Tibial nerve (tissue), 4 donors: ENCODE results near the gene EBI3. TPM values are rescaled to one million over a fixed set of nuclear protein-coding genes. Genes with fewer than 3 reads are reported as not detected.

Experiments
- DNase-seq, 2 donors: peaks; one replicate each; pipeline ENCODE4 v3.0.0-alpha.2; 2019; ENCODE audit warnings: low spot score in 2 of 2
- H3K27ac ChIP-seq, 4 donors: fragments of 200-600 bp; sonication (generic) in 3 of 4; one replicate each; pipeline ENCODE4 v1.5.1; 2017 to 2019; ENCODE audit warnings: mild to moderate bottlenecking in 1 of 4
- H3K27me3 ChIP-seq, 2 donors: fragments of 200-600 bp; sonication (generic) in 1 of 2; one replicate each; pipeline versions ENCODE4 v1.5.1 to v1.6.0; 2017 to 2019
- H3K36me3 ChIP-seq, 3 donors: fragments of 200-600 bp; sonication (generic); one replicate each; pipeline ENCODE4 v1.5.1; 2018 to 2019
- H3K4me1 ChIP-seq, 4 donors: fragments of 200-600 bp; sonication (generic) in 3 of 4; one replicate each; pipeline ENCODE4 v1.5.1; 2017 to 2019
- H3K4me3 ChIP-seq, 4 donors: fragments of 200-600 bp; sonication (generic) in 3 of 4; one replicate each; pipeline ENCODE4 v1.5.1; 2017 to 2019; ENCODE audit warnings: mild to moderate bottlenecking in 1 of 4, moderate library complexity in 1 of 4
- H3K9me3 ChIP-seq, 4 donors: fragments of 200-600 bp; sonication (generic) in 3 of 4; one replicate each; pipeline ENCODE4 v1.5.1; 2017 to 2019
- CTCF ChIP-seq, 5 experiments: fragments of 200-600 bp in 3 of 5; fragments of 450-650 bp in 2 of 5; sonication (generic) in 3 of 5; IDR thresholded peaks; one replicate each; pipeline ENCODE4 v1.5.1; 2016 to 2019; ENCODE audit warnings: antibody characterized with exemption in 5 of 5, mild to moderate bottlenecking in 3 of 5, moderate library complexity in 2 of 5
- EP300 ChIP-seq, 2 donors: sonication (generic); formaldehyde crosslinking; IDR thresholded peaks; one replicate each; pipeline ENCODE4 v1.6.1; 2017; ENCODE audit warnings: antibody characterized with exemption in 2 of 2, mild to moderate bottlenecking in 1 of 2
- POLR2A ChIP-seq, 2 donors: fragments of 450-650 bp; IDR thresholded peaks; one replicate each; pipeline ENCODE4 v1.6.1; 2017; ENCODE audit warnings: antibody characterized with exemption in 2 of 2, mild to moderate bottlenecking in 2 of 2, moderate library complexity in 2 of 2
- WGBS, 2 donors: methylation state at CpG; one replicate each; pipeline ENCODE4 v1.1.5; 2018; 5-methylcytosine and 5-hydroxymethylcytosine counted together
- total RNA-seq, 4 donors: library from RNA; depleted of rRNA; stranded (reverse); fragments of >200 nt; gene quantifications; one replicate each; pipeline ENCODE4 v1.1.0, GENCODE V29; 2016

Gene EBI3
- total RNA-seq, 4 donors from 2014 or later: 1.4 to 18.0 (median 9.0) TPM

- no peak for DNase-seq
- Histone ChIP-seq H3K4me1 (peaks cover 0 to 20% (median 6%) of the 10 kb centered on the region in 4 donors), H3K9me3 (no peaks in the 10 kb centered on the region), H3K27me3 (peaks cover 0 to 50% of the 10 kb centered on the region in 2 donors), H3K4me3 (no peak overlapping the region), H3K27ac (no peak overlapping the region), H3K36me3 (peaks cover 0 to 11% (median 0%) of the 10 kb centered on the region in 3 donors)
- 24 to 26% methylated on average over 16 of the region's 16 CpGs for WGBS, 2 donors
- no peak for TF ChIP-seq EP300 (IDR thresholded peaks at IDR 0.05)
- TF ChIP-seq POLR2A (IDR thresholded peaks at IDR 0.05): no peak
- no peak for TF ChIP-seq CTCF (IDR thresholded peaks at IDR 0.05)
Observed at GRCh38 chr19:4277191-4277696, 47.9 kb downstream of the EBI3 start.

- WGBS, 2 donors: 14 to 37% methylated on average over 4 of the region's 4 CpGs
- Histone ChIP-seq H3K4me1 (peaks cover 0 to 20% (median 6%) of the 10 kb centered on the region in 4 donors), H3K36me3 (peaks cover 0 to 4% (median 0%) of the 10 kb centered on the region in 3 donors), H3K27ac (no peak overlapping the region), H3K27me3 (peaks cover 0 to 57% of the 10 kb centered on the region in 2 donors), H3K9me3 (no peaks in the 10 kb centered on the region), H3K4me3 (no peak overlapping the region)
- TF ChIP-seq EP300 (IDR thresholded peaks at IDR 0.05): no peak
- no peak for TF ChIP-seq POLR2A (IDR thresholded peaks at IDR 0.05)
- TF ChIP-seq CTCF (IDR thresholded peaks at IDR 0.05): no peak
- DNase-seq: no peak
Observed at GRCh38 chr19:4278010-4278409, 48.7 kb downstream of the EBI3 start.

- DNase-seq: no peak
- Histone ChIP-seq H3K4me1 (peaks cover 0 to 20% (median 6%) of the 10 kb centered on the region in 4 donors), H3K4me3 (peak within 1 kb of the TSS in 2 of 4 donors; percentile 13 to 15), H3K27ac (no peak within 1 kb of the TSS), H3K27me3 (peaks cover 0 to 63% of the 10 kb centered on the region in 2 donors), H3K36me3 (no peaks in the 10 kb centered on the region), H3K9me3 (no peaks in the 10 kb centered on the region)
- no peak for TF ChIP-seq EP300 (IDR thresholded peaks at IDR 0.05)
- no peak for TF ChIP-seq CTCF (IDR thresholded peaks at IDR 0.05)
- TF ChIP-seq POLR2A (IDR thresholded peaks at IDR 0.05): no peak
- 3 to 4% methylated on average over 28 to 40 of the region's 44 CpGs for WGBS, 2 donors
Observed at GRCh38 chr19:4278419-4279266, 49.3 kb downstream of the EBI3 start, which contains the start of gene SHD. Gene SHD (plus strand): TSS chr19:4279266. CDS start chr19:4280064, 798 bp downstream.

GRCh38 chr19:4279267-4279529 lies 49.9 kb downstream of the EBI3 start:
- 0% methylated on average over 2 to 10 of the region's 30 CpGs for WGBS, 2 donors
- Histone ChIP-seq H3K36me3 (no peaks in the 10 kb centered on the region), H3K4me1 (peaks cover 0 to 20% (median 6%) of the 10 kb centered on the region in 4 donors), H3K9me3 (no peaks in the 10 kb centered on the region), H3K27ac (no peak overlapping the region), H3K4me3 (peak overlapping the region in 2 of 4 donors; percentile 13 to 15), H3K27me3 (peaks cover 0 to 69% of the 10 kb centered on the region in 2 donors)
- TF ChIP-seq CTCF (IDR thresholded peaks at IDR 0.05) (no peak), EP300 (IDR thresholded peaks at IDR 0.05) (no peak), POLR2A (IDR thresholded peaks at IDR 0.05) (no peak)
- no peak for DNase-seq
